Measurements from ENCODE around the gene SLC6A19.

Gene SLC6A19

DNA sequence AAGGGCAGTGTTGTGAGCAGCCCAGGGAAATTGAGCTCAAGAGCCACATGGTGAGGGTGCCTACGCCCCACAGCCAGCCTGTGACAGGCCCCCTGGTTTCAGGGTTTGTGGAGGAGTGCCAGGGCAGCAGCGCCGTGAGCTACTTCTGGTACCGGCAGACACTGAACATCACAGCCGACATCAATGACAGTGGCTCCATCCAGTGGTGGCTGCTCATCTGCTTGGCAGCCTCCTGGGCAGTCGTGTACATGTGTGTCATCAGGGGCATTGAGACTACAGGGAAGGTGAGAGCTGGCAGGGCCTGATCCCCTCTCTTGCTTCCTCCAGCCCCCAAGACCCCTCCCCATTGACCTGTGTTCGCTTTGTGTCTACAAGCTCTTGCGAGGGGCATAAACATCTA is 34.0 kb downstream of the SLC6A19 start:
- Histone ChIP-seq H2AFZ (ENCODE audit: low read depth, low read length, severe bottlenecking) (no peak overlapping the region), H3K79me2 (ENCODE audit: insufficient read depth, low read length) (no peaks in the 10 kb centered on the region), H3K36me3 (ENCODE audit: low read length) (no peaks in the 10 kb centered on the region), H3K9ac (ENCODE audit: low read length) (no peak overlapping the region), H3K27me3 (ENCODE audit: low read length) (no peaks in the 10 kb centered on the region), H3K4me2 (ENCODE audit: low read depth, low read length, poor library complexity, severe bottlenecking) (no peak overlapping the region), H3K9me3 (ENCODE audit: insufficient read depth, low read length) (no peaks in the 10 kb centered on the region), H3F3A (ENCODE audit: insufficient read depth) (no peaks in the 10 kb centered on the region), H4K20me1 (ENCODE audit: low read depth, low read length) (no peaks in the 10 kb centered on the region), H3K4me3 (ENCODE audit: insufficient read depth, low read length, poor library complexity, severe bottlenecking) (no peak overlapping the region), H3K27ac (ENCODE audit: low read depth, low read length) (no peak overlapping the region), H3K9me2 (replicated peaks; ENCODE audit: insufficient read depth, low read length) (no peaks in the 10 kb centered on the region)
- TF ChIP-seq, protein P1, sequence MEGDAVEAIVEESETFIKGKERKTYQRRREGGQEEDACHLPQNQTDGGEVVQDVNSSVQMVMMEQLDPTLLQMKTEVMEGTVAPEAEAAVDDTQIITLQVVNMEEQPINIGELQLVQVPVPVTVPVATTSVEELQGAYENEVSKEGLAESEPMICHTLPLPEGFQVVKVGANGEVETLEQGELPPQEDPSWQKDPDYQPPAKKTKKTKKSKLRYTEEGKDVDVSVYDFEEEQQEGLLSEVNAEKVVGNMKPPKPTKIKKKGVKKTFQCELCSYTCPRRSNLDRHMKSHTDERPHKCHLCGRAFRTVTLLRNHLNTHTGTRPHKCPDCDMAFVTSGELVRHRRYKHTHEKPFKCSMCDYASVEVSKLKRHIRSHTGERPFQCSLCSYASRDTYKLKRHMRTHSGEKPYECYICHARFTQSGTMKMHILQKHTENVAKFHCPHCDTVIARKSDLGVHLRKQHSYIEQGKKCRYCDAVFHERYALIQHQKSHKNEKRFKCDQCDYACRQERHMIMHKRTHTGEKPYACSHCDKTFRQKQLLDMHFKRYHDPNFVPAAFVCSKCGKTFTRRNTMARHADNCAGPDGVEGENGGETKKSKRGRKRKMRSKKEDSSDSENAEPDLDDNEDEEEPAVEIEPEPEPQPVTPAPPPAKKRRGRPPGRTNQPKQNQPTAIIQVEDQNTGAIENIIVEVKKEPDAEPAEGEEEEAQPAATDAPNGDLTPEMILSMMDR (IDR thresholded peaks at IDR 0.05; ENCODE audit: insufficient read depth, low read length, poor library complexity, severe bottlenecking): no peak
- TF ChIP-seq EZH2phosphoT487 (conservative IDR thresholded peaks at IDR 0.05; ENCODE audit: low read length): no peak

DNA sequence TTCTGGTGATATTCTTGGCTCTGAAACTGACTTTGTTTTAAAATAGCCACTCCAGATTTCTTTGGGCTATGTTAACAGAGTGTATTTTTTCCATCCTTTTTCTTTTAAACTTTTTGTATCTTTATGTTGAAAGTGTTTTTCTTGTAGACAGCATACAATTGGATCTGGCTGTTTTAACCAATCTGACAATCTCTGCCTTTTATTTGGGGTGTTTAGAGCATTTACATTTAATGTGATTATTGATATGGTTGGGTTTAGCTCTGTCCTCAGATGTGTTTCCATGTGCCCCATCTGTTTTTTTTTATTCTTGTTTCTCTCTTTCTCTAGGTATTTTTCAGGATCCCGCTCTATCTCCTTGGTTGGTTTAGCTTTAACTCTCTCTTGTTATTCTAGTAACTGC is 34.4 kb downstream of the SLC6A19 start:
- Histone ChIP-seq H3K27me3 (ENCODE audit: low read length) (no peaks in the 10 kb centered on the region), H4K20me1 (ENCODE audit: low read depth, low read length) (no peaks in the 10 kb centered on the region), H3F3A (ENCODE audit: insufficient read depth) (no peaks in the 10 kb centered on the region), H3K9me2 (replicated peaks; ENCODE audit: insufficient read depth, low read length) (no peaks in the 10 kb centered on the region), H3K4me3 (ENCODE audit: insufficient read depth, low read length, poor library complexity, severe bottlenecking) (no peak overlapping the region), H3K36me3 (ENCODE audit: low read length) (no peaks in the 10 kb centered on the region), H3K9ac (ENCODE audit: low read length) (no peak overlapping the region), H2AFZ (ENCODE audit: low read depth, low read length, severe bottlenecking) (no peak overlapping the region), H3K79me2 (ENCODE audit: insufficient read depth, low read length) (no peaks in the 10 kb centered on the region), H3K4me2 (ENCODE audit: low read depth, low read length, poor library complexity, severe bottlenecking) (no peak overlapping the region), H3K27ac (ENCODE audit: low read depth, low read length) (no peak overlapping the region), H3K9me3 (ENCODE audit: insufficient read depth, low read length) (no peaks in the 10 kb centered on the region)
- TF ChIP-seq EZH2phosphoT487 (conservative IDR thresholded peaks at IDR 0.05; ENCODE audit: low read length): no peak
- TF ChIP-seq, protein P1 (IDR thresholded peaks at IDR 0.05; ENCODE audit: insufficient read depth, low read length, poor library complexity, severe bottlenecking): no peak

DNA sequence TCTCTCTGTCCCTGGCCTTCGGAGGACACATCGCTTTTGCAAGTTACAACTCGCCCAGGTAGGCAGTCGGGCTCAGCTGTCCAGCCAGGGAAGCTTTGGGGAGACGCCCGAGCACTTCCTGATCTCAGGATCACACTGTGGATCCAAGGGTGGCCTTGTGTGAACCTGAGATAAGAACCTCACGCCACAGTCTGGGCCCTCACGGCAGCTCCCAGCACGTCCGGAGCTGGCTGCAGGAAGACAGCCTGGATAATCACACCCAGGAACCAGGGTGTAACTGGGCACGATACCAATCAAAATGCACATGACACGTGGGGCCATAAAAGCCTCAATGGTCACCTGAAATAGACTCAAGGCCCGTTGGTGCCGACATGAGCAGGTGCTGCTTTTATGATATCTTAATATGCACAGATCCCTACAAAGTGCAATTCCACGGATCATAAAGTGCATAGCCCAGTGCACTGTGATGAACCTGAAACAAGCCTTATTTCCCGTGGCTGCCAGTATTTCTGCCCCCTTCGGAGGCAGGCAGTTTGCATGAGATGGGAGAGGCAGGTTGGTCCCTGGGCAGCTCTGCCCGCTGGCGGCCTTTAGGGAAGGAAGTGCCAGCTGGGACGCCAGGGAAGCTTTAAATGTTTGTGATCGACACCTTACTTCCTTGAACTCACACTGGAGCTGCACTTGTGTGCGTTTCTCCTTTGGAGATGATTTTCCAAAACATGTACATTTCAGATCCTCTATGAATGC is 38.3 kb downstream of the SLC6A19 start:
- H3K4me3 ChIP-seq (ENCODE audit: insufficient read depth, low read length, poor library complexity, severe bottlenecking): no peak overlapping the region
- no peaks in the 10 kb centered on the region for H3K36me3 ChIP-seq (ENCODE audit: low read length)
- no peaks in the 10 kb centered on the region for H3K79me2 ChIP-seq (ENCODE audit: insufficient read depth, low read length)
- H3K27ac ChIP-seq (ENCODE audit: low read depth, low read length): no peak overlapping the region
- no peaks in the 10 kb centered on the region for H3K9me3 ChIP-seq (ENCODE audit: insufficient read depth, low read length)
- H3K4me2 ChIP-seq (ENCODE audit: low read depth, low read length, poor library complexity, severe bottlenecking): no peak overlapping the region
- H3K9me2 ChIP-seq (replicated peaks; ENCODE audit: insufficient read depth, low read length): no peaks in the 10 kb centered on the region
- no peaks in the 10 kb centered on the region for H4K20me1 ChIP-seq (ENCODE audit: low read depth, low read length)
- no peaks in the 10 kb centered on the region for H3F3A ChIP-seq (ENCODE audit: insufficient read depth)
- H3K27me3 ChIP-seq (ENCODE audit: low read length): no peaks in the 10 kb centered on the region
- H2AFZ ChIP-seq (ENCODE audit: low read depth, low read length, severe bottlenecking): no peak overlapping the region
- no peak overlapping the region for H3K9ac ChIP-seq (ENCODE audit: low read length)
- TF ChIP-seq, protein P1 (IDR thresholded peaks at IDR 0.05; ENCODE audit: insufficient read depth, low read length, poor library complexity, severe bottlenecking): no peak
- TF ChIP-seq EZH2phosphoT487 (conservative IDR thresholded peaks at IDR 0.05; ENCODE audit: low read length): no peak

Measured in SU-DHL-6 (cell line).